Thyroid gland (tissue), 4 donors: Measurements from ENCODE around the gene PKHD1.

ENCODE experiments used
- POLR2A ChIP-seq, 2 donors: fragments of 450-650 bp; IDR thresholded peaks; one replicate each; pipeline ENCODE4 v1.6.1; 2017; ENCODE audit warnings: antibody characterized with exemption in 2 of 2, mild to moderate bottlenecking in 2 of 2, moderate library complexity in 1 of 2
- TF ChIP-seq, protein P1 (sequence below), 6 experiments: fragments of 200-600 bp in 3 of 6; fragments of 450-650 bp in 3 of 6; sonication (generic) in 3 of 6; IDR thresholded peaks; one replicate each; pipeline ENCODE4 v1.5.1; 2016 to 2019; ENCODE audit warnings: antibody characterized with exemption in 6 of 6, mild to moderate bottlenecking in 2 of 6, inconsistent platforms in 1 of 6, moderate library complexity in 1 of 6

DNA sequence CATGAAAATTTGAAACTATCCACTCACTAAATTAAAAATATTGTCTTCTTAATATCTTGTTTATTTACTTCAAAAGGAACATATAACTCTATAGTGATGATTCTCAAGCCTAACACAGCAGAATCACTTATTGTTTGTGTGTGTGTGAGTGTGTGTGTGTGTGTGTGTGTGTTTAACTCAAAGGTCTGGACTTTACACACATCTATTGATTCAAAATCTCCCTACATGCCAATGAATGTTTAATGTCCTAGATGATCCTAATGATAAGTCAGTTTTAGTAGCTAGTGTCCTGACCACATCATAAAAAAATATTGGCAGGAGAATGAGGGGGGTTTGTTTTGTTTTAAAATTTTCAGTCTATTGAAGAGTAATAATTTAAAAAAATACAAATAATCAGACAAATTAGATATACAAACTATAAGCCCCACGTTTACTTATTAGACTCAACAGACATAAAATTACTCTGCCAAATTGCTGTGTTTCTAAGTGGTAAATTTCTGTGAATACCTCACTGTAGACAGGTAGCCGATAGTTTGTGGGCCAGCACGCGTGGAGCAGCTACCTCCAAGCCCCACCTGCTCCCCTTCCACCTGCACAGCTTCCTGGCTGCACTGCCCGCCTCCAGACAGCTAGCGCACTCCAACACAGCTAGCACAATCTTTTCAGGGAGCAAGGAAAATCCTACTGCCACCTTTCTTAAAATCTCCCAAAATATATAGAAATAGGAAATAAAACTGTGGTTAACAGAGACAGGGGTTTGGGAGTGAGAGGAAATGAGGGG is 349.6 kb downstream of the PKHD1 start:
- TF ChIP-seq, protein P1, sequence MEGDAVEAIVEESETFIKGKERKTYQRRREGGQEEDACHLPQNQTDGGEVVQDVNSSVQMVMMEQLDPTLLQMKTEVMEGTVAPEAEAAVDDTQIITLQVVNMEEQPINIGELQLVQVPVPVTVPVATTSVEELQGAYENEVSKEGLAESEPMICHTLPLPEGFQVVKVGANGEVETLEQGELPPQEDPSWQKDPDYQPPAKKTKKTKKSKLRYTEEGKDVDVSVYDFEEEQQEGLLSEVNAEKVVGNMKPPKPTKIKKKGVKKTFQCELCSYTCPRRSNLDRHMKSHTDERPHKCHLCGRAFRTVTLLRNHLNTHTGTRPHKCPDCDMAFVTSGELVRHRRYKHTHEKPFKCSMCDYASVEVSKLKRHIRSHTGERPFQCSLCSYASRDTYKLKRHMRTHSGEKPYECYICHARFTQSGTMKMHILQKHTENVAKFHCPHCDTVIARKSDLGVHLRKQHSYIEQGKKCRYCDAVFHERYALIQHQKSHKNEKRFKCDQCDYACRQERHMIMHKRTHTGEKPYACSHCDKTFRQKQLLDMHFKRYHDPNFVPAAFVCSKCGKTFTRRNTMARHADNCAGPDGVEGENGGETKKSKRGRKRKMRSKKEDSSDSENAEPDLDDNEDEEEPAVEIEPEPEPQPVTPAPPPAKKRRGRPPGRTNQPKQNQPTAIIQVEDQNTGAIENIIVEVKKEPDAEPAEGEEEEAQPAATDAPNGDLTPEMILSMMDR (IDR thresholded peaks at IDR 0.05): no peak
- no peak for TF ChIP-seq POLR2A (IDR thresholded peaks at IDR 0.05)
